ENCODE data around the gene RAD51B.

The RAD51B gene

DNA sequence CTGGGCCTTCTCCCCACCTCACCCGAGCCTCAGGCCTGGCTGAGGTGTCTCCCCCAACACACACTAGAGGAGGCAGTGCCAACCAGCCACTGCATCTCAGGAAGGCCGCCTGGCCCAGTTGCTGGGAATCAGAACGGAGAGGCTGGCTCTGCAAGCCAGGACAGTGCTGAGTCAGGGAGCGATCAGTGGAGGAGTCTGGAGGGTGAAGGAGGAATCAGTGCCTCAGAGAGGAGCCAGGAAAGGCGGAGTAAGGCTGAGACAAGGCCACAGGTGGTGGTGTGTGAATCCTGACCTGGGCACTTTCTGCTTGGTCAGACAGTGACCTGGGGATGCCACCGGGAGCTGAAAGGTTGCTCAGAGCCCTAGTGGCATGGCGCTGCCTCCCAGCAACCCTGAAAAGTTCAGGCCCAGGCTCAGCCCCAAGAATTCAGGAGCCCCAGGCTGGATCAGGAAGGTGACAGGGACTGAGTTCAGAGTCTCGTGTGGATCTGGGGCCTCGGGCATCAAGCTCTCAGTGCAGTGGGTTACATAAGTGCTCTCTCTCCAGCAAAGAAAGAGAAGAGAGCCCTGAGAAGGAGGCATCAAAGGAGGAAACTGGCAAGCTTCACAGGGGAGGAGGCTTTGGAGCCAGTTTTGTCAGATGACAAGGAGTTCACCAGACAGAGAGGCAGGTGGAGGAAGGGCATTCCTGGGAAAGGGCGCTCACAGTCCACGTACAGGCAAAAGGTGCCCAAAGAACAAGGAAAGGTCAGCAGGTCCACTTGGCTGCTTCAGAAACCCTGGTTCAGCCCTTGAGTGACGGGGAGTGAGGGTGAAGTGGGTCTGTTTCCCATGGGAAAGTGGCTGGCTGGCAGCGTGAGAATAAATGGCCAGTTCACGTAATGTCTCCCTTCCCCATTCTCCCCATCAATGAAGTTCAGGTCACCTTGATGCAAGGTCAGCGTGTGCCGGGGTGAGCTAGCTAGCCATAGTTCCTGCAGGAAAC, 885.4 kb downstream of the RAD51B start:
- DNase-seq = peak; percentile 41

DNA sequence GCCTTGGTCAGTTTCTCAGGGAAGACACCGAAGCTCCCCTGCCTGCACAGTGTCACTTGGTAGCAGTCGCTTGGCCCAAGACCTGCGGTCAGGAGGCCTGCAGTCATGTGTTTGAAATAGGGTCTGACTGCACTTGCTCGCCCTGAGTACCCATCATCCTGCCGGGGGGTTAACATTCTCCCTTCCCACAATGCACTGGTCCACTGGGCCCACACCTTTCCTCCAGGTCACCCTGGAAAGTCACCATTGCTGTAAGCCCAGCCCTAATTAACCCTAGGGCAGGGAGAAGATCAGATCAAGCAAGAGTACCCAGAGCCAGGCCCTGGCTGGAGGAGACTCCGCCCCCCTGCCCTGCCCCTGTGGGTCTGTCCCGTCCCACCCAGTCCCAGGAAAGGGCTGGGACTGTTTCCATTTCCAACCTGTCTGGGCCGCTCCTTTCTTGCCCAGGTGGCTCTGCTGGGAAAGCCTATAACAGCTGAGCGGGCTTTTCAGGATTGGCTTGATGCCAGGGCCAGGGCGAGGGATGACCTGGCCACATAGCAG, 886.2 kb downstream of the RAD51B start:
- DNase-seq = no peak

DNA sequence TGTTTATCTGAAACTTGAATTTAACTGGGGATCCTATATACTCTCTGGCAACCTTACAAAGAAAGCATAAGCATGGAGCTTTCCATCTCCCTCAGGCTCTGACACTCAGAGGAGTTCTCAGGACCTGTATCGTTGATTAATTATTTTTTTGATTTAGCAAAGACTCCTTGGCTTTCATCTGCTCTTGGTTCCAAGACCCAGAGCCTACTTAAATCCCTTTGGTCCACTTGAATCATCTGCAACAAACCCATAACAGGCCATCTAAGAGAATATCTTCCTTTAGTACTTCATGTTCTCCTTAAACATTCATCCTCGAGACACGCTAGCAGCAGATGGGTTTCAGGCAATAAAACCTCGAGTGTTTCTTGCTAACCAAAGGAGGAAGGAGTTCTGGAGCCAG, 887.9 kb downstream of the RAD51B start:
- DNase-seq = no peak

DNA sequence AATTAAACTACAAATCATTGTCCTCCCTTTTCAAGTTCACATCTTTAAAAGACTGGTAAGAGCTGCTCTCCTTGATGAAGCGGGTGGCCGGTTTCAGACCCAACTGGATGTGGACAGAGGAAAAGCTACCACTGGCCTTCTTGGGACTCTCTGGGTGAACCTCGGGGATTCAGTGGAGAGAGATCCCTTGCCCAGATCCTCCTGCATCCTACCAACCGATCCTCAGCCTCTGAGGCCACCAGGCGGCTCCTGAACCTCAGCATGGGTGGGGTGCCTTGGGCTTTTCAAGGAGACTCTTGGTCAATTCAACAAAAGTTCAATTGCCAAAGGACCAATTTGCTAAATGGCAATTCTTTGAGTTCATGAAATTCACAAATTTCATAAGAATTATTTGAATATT, 888.8 kb downstream of the RAD51B start:
- DNase-seq = no peak

DNA sequence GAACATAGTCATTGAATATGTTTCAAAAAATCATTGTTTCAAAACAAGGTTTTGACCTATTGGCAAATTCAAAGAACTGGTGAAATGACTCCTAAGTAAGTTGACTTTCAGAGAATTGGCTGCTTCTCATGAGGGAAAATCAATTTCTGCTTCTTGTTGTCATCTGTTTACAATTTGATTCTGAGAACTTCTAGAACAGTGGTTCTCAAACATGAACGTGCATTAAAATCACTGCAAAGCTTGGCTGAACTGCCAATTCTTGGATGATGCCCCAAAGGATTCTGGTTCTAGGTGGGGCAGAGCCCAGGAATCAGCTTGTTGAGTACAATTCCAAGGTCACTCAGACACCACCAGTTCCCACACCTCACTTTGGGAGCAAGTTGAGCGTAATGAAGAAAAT, 889.4 kb downstream of the RAD51B start:
- no peak for DNase-seq

DNA sequence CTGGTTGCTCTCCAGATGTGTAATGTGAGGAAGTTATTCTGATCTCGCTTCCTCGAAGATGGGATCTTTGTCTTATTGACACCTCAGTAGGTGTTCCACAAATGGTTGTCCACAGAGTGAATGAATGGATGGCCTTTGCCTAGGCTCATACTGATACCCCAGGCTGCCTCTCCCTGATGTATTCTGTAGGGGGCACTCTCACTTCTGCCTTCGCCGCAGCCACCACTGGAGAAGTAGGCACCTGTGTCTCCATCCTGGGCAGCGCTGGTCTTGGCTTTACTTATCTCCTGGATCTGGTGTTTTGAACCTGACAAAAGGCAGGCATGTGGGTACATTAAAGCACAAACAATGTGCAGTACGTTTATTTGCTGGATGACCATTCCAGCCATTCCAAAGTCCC, 891.2 kb downstream of the RAD51B start:
- no peak for DNase-seq

DNA sequence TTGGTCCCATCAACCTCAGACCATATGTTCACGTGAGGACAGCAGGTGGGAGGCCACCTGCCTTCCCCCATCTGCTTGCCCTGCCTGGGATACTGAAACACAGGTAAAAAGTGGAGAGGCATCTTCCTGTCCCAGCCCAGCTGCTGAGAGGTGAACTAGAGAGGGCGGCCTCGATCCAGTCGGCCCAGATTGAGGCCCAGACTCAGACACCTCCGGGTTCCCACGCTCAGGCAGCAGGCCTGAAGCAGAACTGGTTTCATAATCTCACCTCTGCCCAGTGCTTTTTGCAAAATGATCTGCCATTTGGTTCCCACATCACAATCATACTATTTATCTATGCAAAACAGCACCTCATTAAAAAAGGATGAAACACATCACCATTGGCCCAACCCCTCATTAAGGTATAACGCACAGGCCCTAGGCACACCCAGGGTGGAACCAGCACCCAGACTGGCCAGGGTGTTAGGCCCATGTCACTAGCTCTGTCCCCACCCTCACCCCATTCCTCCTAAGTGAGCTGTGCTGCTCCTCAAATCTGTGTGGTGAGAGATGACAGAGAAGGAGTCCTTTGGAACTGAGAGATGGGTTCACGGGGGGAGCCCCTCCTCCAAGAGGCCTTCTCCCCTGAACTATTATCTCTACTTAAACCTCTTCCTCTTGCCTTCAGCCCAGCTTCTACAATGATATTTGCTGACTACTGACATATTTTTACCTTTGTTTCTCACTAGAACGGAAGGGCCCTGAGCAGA, 892.2 kb downstream of the RAD51B start:
- DNase-seq = no peak

DNA sequence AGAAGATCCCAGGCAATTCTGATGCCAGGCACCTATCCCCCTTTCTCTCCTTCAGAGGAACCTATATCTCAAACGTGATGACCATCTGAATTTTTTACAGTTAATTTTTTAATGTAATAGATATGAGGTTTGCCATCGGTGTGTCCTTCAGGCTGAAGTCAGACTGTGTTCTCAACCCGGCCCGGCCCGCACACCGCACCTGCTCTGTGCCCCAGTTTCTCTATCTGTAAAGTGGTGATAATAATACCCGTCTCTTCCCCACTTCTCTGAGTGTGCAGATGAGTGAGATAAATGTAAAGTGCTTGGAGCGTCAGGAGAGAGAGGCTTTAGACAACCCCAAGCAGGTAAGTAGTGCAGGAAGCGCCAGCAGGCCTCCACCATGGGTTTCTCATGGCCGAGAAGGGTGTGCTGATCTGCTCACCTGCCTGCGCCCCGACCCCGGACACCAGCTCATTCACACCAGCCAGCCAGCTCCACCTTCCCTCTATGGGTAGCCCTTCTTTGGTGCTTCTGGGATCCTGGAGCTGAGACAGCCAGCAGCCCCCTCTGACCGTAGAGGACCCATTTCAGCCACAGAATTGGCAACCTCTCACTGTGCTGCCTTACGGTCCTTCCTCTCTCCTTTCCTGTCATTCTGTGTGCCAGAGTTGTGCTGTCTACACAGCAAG, 893.3 kb downstream of the RAD51B start:
- no peak for DNase-seq

DNA sequence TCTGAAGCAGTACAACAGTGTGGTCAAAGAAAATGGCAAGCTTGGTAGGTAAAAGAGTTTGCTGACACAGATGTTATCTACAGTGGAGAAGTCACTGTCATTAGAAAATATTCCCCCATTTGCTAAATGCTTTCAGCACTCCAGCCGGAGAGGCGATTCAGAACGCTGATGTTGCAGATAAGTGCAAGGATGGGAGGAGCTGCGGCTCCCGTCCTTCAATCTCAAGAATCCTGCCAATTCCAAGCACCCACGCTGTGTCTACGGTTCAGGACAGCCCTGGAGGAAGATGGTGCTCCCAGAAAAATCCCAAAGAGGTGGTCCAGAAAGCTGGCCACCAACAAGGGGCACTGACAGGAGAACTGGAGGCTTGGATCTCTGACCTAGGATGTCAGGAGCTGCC, 894.2 kb downstream of the RAD51B start:
- DNase-seq = no peak

DNA sequence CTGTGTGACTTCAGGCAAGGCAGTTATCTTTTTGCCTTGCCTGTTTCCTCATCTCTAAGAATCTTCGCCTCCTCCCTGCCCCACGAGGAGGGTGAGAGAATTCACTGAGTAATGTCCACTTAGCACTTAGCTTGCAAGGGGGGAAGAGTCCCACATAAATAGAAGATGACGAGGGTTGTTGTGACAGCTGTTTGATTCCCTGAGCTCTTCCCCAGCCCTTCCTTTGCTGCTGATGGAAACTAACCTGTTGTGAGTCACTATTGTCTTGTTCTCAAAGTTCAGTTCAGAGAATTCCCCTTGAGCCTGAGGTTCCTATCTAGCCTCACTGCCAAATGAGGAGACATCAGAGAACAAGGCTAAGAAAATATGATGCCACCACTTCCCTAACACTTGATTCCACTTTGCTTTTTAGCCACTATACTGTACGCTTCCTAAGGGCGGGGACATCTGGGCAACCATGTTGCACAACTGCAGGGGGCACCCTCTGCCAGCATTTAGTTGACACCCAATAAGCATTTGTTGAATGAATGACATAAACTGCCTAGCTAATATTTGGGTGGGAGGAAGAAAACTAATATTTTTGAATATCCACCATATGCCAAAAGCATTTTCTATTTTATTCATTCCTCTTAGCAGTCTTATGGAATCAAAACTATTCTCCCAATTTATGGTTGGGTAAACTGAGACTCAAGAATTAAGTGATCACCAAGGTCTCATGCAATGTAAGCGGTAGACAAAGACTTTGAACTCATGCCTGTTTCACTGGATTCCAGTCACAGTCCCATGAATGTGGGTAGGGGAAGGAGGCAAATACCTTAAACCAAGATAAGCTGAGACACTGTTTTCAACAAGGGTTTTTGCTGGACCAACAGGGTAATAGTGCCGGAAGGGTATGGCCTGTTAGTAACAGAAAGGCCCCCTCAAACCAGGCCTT, 895.7 kb downstream of the RAD51B start:
- DNase-seq = peak; percentile 93

DNA sequence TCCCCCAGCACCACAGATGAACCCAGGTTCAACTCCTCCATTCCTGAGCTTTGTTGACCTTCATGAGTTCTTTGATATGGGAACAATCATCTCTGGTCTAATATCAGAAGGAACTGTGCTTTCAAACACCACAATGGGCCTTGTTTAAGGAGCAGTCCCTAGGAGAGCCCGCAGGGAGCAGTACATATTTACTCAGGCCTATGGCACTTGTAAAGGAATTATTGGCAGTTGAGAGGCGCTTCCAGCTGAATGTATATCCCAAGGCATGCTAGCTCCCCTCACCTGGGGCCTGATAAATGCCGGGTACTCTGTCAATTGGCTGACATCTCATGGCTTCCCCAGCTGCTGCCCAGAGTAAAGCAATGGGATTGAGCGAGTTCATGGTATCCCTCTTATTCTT, 897.1 kb downstream of the RAD51B start:
- no peak for DNase-seq

DNA sequence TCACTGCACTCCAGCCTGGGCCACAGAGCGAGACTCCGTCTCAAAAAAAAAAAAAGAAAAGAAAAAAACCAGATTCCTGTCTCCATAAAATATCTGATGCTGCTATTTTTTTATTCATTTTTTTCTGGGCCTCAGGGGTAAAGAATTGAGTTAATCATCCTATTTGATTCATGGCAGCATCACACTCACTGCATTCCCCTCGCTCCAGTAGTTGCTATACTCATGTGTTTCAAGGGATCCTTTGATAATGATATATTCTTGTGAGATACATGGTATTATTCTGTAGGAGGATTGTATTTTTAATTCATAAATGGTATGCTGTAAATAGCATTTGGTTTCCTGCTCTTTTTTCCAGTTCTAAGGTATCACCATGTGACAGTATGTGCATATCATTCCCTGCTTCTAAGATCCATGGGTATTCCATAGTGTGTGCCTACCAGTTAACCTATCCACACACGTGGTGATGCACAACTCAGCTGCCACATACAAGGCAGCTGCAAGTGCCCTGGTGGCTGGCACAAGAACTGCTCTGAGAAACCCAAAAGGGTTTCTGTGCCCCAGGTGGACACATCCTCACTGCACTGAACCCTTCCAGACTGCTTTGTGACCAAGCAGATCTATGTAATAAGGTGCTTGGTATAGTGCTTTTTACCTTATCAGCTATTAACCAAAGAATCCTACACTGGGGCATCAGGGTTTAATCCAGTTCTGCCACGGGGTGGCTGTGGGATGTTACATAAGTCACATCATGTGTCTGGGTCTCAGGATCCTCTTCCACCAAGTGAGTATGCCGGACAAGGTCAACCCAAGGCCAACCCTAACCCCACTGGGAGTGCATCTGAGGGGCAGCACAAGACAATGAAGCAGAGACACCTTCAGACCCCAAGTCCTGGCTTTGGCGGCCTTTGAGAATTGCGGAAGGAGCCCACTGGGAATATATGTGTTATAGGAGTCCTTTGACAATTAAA, 898.7 kb downstream of the RAD51B start:
- peak; percentile 38 for DNase-seq

DNA sequence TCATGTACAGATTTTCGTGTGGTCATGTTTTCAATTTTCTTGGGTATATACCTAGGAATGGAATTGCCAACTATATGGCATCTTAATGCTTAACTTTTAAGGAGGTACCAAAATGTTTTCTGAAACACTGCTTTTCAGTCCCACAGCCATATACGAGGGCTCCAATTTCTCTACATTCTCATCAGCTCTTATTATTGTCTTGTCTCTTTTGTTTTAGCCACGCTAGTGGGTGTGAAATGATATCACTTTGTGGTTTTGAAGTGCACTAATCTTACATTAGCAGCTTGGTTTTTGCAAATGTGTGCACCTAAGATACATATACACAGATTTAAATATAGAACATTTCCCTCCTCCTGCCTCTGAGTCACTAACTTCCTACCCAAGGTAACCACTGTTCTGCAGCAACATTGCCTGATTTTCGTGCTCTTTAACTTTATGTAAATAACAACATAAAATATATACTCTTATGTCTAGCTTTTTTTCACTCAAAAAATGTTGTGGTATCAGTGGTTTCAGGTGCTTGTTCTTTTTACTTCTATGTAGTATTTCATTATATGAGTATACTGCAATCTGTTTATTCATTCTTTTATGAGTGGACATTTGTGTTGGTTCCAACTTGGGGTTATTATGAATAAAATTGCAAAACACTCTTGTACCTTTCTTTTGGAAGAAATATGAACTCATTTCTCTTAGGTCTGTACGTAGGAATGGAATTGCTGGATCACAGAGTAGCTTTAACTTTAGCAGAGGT, 900.2 kb downstream of the RAD51B start:
- no peak for DNase-seq

DNA sequence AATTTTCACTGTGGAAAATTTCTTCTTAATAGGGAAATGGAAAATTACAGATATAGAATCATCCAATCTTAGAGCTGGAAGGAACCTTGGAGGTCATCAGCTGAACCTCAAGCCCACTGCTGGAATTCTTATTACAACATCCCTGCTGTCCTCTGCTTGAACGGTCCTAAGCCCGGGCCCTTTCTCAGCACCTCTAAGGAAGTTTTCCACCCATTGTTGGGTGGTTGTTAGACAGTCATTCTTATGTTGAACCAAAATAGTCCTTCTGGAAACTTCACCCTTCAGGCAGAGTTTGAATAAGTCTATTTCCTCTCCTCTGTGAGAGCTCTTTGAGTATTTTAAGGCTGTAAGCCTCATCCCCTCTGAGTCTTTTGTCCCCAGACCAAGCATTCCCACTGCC, 902.6 kb downstream of the RAD51B start:
- DNase-seq = no peak

DNA sequence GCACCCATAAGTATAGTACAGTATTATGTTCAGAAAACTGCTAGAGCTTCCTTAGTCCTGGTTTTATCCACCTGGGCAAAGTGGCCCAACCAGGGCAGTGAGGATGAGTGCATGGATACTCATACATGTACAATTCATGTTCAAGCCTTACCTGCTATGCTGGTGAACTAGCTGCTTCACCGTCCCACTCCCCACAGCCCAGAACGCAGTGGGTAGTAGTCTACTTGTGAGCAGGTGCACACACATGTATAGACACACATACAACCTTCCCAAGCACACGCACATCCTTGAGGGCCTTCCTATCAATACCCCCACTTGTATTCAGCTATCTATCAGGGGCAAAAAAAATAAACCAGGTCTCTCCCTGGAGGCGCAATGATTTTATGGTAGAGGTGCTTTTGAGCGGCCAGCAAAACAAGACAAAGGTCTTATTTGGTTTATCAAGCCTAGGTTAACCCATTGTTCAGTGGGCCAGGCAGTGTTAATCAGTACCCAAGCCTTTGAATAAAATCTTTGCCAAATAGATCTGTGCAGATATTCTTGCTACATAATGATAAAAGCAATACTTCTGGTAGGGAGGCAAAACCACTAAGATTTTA, 903.5 kb downstream of the RAD51B start:
- no peak for DNase-seq

DNA sequence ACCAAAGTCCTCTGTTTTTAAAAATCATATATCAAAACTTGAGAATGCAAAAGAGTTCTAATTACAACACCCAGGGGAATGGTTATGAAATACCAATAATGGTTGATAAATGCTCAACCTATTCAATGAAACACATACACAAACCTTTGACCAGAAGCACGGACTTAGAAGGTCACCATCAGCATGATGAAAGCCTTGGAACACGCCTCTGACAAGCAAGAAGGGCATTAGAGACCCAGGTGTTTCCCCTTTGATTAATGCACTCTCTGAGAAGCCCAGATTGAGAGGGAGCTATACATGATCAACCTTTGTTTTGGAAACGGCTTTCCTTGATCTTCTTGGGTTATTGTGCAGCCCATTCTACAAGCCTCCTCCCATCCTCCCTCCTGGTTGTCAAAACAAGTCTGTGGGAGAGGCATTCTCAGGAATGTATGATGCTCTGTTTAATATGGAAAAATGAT, 904.3 kb downstream of the RAD51B start:
- DNase-seq = no peak

DNA sequence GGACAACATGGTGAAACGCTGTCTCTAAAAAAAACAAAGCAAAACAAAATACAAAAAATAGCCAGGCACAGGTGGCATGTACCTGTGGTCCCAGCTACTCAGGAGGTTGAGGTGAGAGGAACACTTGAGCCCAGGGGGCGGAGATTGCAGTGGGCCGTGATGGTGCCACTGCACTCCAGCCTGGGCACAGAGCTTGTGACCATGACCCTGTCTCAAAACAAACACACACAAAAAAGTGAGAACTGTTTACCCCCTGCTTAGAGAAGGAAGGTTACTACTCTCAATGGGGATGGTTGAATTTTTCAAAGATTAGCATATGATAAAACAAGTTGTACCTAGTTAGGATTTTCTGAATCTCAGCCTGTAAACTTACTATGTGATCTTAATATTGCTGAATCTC, 905.3 kb downstream of the RAD51B start:
- no peak for DNase-seq

DNA sequence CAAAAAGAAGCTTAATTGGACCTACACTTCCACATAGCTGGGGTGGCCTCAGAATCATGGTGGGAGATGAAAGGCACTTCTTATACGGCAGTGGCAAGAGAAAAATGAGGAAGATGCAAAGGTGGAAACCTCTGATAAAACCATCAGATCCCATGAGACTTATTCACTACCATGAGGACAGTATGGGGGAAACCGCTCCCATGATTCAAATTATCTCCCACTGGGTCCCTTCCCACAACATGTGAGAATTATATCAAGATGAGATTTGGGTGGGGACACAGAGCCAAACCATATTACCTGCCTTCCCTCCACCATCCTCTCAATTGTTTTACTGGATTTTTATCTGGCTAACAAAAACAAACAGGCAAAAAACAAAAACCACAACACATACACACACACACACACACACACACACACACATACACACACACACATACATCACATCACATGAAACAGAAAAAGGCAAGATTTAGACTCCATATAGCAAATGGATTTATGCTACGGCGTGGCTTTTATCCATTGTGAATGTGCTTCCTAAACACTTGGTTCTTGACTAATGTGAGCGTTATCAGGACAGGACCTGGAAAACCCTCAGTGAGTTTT, 906.6 kb downstream of the RAD51B start:
- DNase-seq = no peak
